GF-D8 (cell line): ENCODE data around the gene CTCFL.

Source experiments
- DNase-seq: peaks from one replicate; lab custom pipeline; 2025; lab: John Stamatoyannopoulos, UW

CTCFL gene

GRCh38 chr20:57559658-57560553 is 35.0 kb upstream of the CTCFL start:
- DNase-seq, result no peak

DNA sequence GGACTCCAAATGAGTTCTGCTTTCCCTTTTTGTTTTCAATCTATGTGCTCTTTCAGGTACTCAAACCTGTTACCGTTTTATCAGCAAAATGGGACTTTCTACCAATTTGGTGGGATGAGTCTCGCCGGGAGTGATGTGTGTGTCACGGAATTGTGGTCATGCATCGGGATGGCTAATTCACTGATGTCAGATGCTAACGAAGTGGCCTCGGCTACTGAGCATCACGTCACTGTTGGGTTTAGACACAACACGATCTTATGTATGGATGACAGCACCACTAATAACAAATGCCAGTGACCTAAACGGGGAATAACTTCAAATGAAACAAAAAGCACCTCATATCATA is 34.3 kb upstream of the CTCFL start:
- DNase-seq, result no peak

DNA sequence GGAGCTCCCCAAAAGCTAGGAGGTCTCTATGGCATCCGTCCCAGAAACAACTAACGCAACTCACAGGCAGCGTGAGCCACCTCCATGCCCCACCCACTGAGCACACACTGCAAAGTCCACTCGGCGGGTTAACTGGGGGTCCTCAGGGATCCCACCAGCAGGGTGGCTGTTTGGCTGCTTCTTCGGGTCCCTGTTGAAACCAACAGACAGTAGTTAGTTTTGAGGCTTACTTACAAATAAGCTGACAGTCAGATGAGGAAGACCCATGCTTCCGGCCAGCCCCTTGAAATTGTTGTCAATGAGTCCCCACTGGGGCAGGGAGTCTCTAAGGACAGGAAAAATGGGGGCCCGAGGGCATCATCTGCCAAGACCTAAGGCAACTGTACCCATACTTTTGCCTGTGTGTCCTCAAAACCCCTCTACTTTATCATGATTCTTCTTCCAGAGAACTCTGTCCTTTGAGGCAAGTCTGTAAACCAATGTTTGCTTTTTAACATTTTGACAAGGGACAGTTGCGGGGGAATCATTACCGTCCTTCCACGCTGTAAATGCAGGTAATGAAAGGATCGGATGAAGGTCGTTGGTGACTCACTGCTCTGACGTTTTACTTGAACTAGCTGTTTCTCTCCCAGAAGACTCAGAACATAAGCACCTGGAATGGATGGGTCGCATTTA is 33.8 kb upstream of the CTCFL start:
- no peak for DNase-seq

GRCh38 chr20:57557926-57558613 is 33.1 kb upstream of the CTCFL start:
- DNase-seq, result no peak

DNA sequence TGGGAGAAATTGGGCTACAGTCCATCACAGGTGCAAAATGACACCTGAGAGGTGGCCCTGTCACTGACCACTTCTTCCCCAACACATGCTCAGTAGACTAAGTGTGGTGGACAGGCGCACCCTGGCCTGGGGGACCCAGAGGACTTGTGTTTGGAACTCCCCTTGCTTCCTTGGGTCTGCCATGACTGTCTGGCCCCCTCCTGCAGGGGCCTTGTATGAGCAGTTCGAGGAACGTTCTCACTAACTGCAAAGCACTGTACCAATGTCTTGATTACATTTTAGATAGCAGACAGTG is 32.0 kb upstream of the CTCFL start:
- no peak for DNase-seq

GRCh38 chr20:57555457-57556184 is 30.7 kb upstream of the CTCFL start:
- no peak for DNase-seq

DNA sequence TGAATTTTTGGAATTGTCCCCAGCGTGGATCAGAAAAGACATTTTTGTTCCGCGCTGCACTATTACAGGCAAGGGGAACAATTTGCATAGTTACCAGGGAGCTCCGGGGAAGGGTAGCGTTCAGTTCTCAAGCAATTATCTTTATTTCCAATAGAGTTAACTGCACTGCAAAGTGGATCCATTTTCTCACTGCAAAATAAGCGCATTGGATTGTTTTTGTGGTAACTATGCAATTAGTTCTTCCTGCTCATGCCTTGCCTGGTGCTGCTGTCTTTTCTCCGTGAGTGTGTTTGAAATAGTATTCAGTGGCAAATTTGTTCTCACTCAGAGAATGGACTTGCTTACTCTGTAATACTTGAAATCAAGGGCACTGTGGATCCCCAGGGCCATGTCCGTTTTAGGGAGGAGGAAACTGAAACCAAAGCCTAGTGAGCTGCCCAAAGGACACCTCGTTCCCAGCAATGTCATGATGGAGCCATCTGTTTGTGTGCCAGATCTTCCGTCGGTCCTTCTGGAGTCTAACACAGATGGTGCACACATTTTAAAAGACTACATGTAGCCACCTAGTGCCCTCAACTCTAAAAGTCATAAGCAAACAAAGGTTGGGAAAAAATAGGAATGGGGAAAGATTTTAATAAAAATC is 28.6 kb upstream of the CTCFL start:
- DNase-seq, result no peak

DNA sequence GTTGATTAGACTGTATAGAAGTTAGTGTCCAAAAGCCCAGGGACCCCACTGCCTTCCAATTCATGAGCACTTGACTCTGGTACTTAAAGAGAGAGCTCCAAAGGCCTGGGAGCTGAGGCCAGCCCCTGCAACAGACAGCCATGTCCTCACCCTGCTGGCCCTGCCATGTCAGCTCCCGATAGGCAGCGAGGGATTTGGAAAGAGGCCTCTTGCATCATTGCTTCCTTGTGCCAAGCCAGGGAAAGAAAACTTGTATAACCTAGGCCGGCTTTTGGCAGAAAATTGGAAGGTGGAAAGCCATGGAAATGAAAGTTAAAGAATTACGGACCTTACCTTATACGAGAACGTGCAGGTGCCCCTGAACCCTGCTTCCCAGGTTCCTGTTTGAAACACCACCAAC is 27.5 kb upstream of the CTCFL start:
- no peak for DNase-seq

- DNase-seq, result no peak
Measured at GRCh38 chr20:57548177-57549058, 23.5 kb upstream of the CTCFL start.

DNA sequence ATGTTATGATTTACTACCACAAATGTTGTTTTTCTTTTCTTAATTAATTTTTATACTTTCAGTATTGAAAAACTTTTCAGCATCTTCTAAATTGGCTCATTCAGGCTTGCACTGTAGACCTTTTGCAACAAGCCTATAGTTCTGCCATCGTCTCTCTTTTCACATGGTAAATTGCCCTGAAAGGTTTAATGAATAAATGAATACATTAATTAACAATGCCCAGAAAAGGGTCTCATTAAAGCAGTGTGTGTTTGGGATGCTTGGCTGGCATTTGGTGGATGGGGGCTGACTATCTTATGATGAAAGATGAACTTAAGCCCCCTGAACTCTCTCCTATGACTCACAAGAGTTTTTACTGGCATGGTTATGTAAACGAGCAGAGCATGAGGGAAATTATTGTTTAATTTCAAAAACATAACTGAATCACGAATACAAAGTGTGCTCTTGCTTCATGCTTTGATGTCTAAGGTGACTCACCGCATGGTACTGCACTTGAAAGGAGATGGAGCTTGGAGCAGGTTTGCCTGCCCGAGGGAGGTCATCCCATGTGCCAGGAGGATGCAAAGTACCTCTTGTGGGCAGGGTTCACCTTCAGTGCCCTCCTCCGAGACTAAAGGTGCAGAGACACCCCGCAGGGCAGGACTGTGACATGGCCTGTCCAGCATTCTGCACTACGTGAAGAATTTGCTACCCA is 22.2 kb upstream of the CTCFL start:
- no peak for DNase-seq

- no peak for DNase-seq
Measured at GRCh38 chr20:57545927-57546662, 21.2 kb upstream of the CTCFL start.

DNA sequence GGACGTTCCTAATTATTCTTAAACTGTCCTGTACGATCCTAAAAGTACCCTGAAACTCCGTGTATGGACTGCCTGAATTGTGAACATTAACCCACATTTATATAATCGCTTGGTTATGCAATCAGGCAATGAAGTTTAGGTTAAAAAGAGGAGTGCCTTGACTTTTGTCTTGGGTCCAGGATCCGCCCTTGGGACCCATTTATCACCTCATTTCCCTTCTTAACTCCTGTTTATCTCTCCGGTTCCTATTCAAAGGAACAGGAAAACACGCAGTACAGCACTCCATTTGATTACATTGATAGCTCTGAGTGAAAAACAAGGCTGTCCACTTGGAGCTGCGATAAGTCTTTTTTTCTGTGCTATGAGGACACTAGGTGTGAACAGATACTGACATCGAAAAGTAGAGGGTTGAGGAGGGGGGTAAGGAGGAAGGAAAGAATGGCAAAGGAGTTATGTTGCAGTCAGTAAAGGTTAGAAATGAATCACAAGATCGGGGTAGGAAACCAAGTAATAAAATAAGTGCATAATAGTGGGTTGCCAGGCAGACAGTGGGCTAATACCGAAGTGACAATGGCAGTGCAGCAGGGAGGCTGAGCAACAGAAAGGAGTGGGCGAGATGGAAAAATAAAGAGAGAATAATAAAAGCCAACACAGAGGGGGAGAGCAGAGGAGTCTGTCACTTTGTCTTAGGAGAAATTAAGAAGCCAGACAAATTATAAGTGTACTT is 20.1 kb upstream of the CTCFL start:
- no peak for DNase-seq

DNA sequence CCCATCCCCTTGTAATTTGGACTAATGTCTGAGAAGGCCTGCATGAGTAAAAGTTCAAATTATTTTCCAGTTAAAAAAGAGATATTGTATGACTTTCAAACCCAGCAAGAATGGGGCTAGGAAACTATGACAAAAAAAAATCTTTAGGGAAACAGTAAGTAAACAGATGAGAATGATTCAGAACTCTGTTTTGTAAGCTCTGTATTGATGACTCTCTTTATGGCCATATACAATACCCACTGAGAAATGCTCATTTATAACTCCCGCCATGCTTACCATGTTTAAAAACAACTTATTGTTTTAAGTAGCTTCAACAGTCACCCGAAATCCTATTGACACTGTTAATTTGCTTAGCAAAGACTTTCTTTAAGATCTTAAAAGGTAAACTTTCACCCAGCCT is 18.8 kb upstream of the CTCFL start:
- DNase-seq, result no peak

- no peak for DNase-seq
Measured at GRCh38 chr20:57540890-57541580, 16.1 kb upstream of the CTCFL start.

GRCh38 chr20:57539889-57540288 is 14.9 kb upstream of the CTCFL start:
- DNase-seq, result no peak

- no peak for DNase-seq
Measured at GRCh38 chr20:57537822-57538221, 12.9 kb upstream of the CTCFL start.

- no peak for DNase-seq
Measured at GRCh38 chr20:57536771-57537724, 12.1 kb upstream of the CTCFL start.
